RKO (cell line): Measurements from ENCODE around the gene PVALEF.
"Not testable (repeated sequence)": the region's sequence is repeated elsewhere in the genome, so short reads cannot be mapped to it uniquely, and the experiment has no call there.

Source experiments
- DNase-seq: peaks from one replicate; pipeline ENCODE4 v3.0.0-alpha.2; 2016; ENCODE audit warnings: low spot score

The PVALEF gene

DNA sequence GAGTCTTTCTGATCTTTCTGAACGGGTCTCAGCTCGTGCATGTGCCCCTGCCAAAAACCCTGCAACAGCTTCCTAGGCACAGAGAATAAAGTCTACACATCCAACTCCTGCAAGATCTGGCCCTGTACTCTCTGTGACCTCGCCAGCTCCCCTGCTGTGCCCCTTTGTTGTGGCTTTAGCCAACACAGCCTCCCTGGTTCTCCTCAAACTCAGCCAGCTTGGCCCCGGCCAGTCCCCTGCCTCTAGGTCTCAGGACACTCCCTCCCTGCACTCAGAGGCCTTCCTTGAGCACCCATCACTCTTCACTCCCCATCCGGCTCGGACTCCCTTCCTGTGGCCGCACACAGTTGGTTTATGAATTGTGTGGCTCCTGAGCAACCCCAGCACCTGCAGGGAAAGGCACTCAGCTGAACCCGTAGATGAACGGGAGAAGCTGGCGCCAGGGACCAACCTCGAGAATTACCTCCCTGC lies 56.1 kb downstream of the PVALEF start:
- DNase-seq: no peak

DNA sequence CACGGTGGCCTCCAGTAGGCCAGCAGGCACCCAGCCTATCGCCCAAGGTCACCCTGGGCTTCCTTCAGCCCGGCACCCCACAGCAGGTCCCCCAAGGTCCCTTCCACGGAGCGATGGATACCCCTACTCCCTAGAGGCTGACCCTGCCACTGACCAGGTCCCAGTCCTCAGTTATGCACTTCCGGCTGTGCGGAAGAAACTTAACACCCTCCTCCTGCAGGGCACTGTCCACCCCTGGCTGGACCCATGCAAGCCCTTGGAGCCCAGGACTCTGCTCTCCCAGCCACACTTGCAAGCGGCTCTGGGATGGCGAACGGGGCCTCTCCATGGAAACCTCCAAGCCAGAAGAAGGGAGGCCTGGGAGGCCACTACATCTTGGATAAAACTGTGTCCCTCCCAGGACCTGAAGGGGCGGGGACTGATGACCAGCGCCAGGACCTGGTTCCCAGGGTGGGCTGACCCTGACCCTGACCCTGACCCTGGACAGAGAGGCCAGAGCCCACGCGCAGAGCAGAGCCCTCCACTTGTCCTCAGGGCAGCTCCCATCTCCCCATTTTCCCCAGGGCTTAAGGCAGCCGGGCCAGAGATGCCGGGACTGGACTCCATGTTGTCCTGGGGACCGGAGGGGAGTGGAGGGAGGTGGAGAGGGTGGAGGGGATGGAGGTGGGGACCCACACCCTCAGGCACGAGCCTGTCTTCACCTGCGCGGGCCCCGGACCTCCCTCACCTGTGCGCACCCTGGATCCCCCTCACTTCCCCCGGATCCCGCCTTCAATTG lies 56.7 kb downstream of the PVALEF start:
- DNase-seq: no peak

DNA sequence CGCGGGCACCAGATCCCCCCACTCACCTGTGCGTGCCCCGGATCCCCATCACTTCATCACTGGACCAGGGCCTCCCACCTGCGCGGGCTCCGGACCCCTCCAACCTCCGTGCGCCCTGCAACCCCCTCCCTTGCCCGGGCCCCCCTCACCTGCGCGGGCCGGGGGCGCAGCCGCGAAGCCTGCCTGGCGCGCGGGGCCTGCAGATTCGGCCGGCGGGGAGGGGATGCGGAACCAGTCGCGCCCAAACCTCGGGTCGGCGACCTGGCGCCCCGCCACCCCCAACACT lies 57.3 kb downstream of the PVALEF start:
- no peak for DNase-seq

- peak; percentile 97 for DNase-seq
Measured at GRCh38 chr17:81222906-81223761, 57.8 kb downstream of the PVALEF start, which contains the start of gene CEP131. CEP131 (minus strand) TSS chr17:81222965; CDS start chr17:81220056, 2,909 bp downstream.

GRCh38 chr17:81223762-81224130 lies 58.4 kb downstream of the PVALEF start:
- DNase-seq: no peak

GRCh38 chr17:81227630-81228029 lies 62.3 kb downstream of the PVALEF start:
- not testable (repeated sequence) for DNase-seq

- no peak for DNase-seq
Measured at GRCh38 chr17:81228420-81228819, 63.1 kb downstream of the PVALEF start.

- no peak for DNase-seq
Measured at GRCh38 chr17:81228834-81229665, 63.7 kb downstream of the PVALEF start.

GRCh38 chr17:81229666-81229920 lies 64.3 kb downstream of the PVALEF start:
- DNase-seq: no peak

DNA sequence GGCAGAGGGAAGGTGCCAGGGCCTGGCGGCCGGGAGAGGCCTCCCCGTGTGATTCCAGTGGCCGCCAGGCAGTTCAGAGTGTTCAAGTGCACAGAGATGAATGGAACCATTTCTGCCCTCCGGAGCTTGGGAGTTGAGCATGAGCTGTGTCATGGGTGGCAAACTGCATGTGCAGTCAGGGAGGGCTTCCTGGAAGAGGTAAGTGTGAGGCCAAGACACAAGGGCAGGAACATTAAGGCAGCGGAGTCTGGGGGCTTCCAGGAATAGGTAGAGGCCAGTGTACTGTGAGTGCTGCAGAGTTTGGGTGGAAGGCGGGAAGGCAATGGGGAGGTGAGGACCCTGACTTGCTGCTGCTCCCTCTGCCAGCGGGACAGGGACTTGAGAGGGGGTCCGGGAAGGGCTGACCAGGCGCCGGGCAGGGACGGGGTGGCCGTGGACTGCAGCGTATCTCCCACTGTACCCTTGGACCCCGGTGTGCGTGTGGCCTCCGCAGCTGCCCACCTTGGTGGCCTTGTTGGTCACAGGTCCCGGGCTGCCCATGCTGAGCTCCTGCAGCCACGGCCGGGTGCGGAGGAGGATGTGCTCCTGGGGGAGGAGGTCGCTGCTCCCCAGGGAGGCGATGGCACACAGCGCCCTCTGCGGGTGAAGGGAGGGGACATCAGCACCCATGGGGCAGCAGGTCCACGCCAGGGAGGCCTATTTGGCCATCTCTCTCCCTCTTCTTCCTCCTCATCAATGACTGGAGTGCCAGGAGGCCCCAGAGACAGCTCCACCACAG lies 64.9 kb downstream of the PVALEF start:
- no peak for DNase-seq

- DNase-seq: no peak
Measured at GRCh38 chr17:81231121-81231645, 65.9 kb downstream of the PVALEF start.

DNA sequence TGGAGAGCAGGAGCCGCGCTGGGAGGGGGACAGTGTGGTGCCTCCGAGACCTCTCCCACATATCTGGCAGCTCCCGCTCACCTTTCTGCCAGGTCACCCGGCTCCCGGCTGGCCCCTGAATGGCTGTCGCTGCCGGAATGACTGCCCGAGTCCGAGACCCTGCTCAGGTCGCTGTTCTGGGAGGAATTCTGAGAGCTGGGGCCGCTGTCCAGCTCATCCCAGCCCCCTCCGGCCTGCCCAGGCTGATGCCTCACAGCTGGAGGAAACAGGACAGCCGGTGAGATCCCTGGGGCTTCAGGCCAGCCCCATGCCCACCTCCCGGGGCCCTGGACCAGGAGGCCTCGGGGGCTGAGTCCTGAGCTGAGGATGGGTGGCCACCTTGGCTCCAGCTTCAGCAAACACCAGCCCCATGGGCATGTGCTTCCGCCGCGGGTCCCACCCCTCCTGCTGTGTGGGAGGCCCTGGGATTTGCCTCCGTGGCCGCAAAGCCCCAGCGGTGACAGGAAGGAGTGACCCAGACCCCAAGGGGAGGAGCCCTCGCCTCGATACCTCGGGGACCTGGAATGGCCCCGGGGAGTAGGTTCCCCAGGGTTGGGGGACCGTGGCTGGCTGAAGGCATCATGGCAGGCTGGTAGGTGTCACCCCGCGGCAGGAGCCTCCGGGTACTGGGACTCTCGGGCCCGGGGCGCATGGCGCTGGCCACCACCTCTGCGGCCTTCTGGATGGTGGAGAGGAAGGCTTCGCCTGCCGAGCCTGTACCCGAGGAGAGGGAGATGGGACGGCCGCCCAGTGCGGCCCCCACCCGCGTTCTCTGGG lies 66.7 kb downstream of the PVALEF start:
- DNase-seq: no peak
